GM12878 (cell line): Measurements from ENCODE around the gene GRIK3. TPM values are rescaled to one million over a fixed set of nuclear protein-coding genes. Genes with fewer than 3 reads are reported as not detected.

Experiments
- ATAC-seq: fragments of 200-7000 bp; cut with Tn5 transposase; 3 replicates; pipeline ENCODE4 v1.9.1; 2020; ENCODE audit warnings: mild to moderate bottlenecking, moderate library complexity
- BruUV-seq: library from RNA; stranded (reverse); fragments of 400-500 nt; replicated peaks from 2 replicates; lab custom pipeline; 2021; lab: Mats Ljungman, UMichigan
- CTCF ChIA-PET: fragments of 300-600 bp; sonication (Branson Sonifier 250); formaldehyde crosslinking; extraction: SDS; loops from one replicate; lab custom pipeline; 2021; ENCODE audit warnings: inconsistent platforms; lab: Yijun Ruan, JAX
- POLR2A ChIA-PET: fragments of 350-600 bp; formaldehyde crosslinking; extraction: SDS; loops from one replicate; lab custom pipeline; 2021; ENCODE audit warnings: inconsistent platforms; lab: Charles Lee
- RAD21 ChIA-PET: fragments of 300-600 bp; sonication (Branson Sonifier 250); formaldehyde crosslinking; loops from one replicate; lab custom pipeline; 2023; ENCODE audit warnings: antibody characterized with exemption; ENCODE audit not compliant: unreplicated experiment; lab: Charles Lee
- SMC1A ChIA-PET: fragments of 300-600 bp; sonication (Branson Sonifier 250); formaldehyde crosslinking; loops from one replicate; lab custom pipeline; 2023; ENCODE audit not compliant: unreplicated experiment, uncharacterized antibody; lab: Charles Lee
- DNase-seq: peaks from one replicate; pipeline ENCODE4 v3.0.0-alpha.2; 2011; ENCODE audit warnings: low read depth, low spot score
- FAIRE-seq: peaks from 3 replicates; lab custom pipeline; 2011; peaks lifted over from hg19 to GRCh38; lab: Jason Lieb, UNC
- H2AFZ ChIP-seq: 2 replicates; pipeline ENCODE4 v1.6.0; 2011; ENCODE audit warnings: low read depth, low read length, control low read depth; ENCODE audit not compliant: control insufficient read depth
- H3K27ac ChIP-seq: 2 replicates; pipeline ENCODE4 v1.5.1; 2011; ENCODE audit warnings: control low read depth; ENCODE audit not compliant: control insufficient read depth, insufficient read depth
- H3K27me3 ChIP-seq, 2 experiments: replicated peaks in 1 of 2; 2 replicates each; pipeline versions ENCODE4 v1.6.0 to v1.6.1; 2011; ENCODE audit warnings: low read length in 1 of 2; ENCODE audit not compliant: control insufficient read depth in 2 of 2, insufficient read depth in 2 of 2
- H3K36me3 ChIP-seq, 2 experiments: 2 replicates each; pipeline ENCODE4 v1.5.1; 2011; ENCODE audit warnings: low read length in 1 of 2; ENCODE audit not compliant: control insufficient read depth in 2 of 2, insufficient read depth in 2 of 2
- H3K4me1 ChIP-seq: 2 replicates; pipeline ENCODE4 v1.6.1; 2011; ENCODE audit warnings: mild to moderate bottlenecking, low read length, moderate library complexity, mixed read lengths; ENCODE audit not compliant: control insufficient read depth, insufficient read depth
- H3K4me2 ChIP-seq: 2 replicates; pipeline ENCODE4 v1.6.0; 2011; ENCODE audit warnings: control low read depth; ENCODE audit not compliant: control insufficient read depth, insufficient read depth
- H3K4me3 ChIP-seq: fragments of 200-600 bp; sonication (generic); 2 replicates; pipeline ENCODE4 v1.5.1; 2016
- H3K79me2 ChIP-seq: 2 replicates; pipeline ENCODE4 v1.6.0; 2011; ENCODE audit warnings: low read length; ENCODE audit not compliant: control insufficient read depth, insufficient read depth
- H3K9ac ChIP-seq: 2 replicates; pipeline ENCODE4 v1.8.0; 2011; ENCODE audit warnings: low read length, control low read depth, mixed read lengths; ENCODE audit not compliant: control insufficient read depth, insufficient read depth
- H3K9me3 ChIP-seq: replicated peaks from 3 replicates; pipeline ENCODE4 v1.5.1; 2011; ENCODE audit warnings: mild to moderate bottlenecking, low read length; ENCODE audit not compliant: control insufficient read depth, insufficient read depth
- H4K20me1 ChIP-seq: 2 replicates; pipeline ENCODE4 v1.6.0; 2011; ENCODE audit not compliant: control insufficient read depth, insufficient read depth
- ATF7 ChIP-seq: fragments of 450-650 bp; IDR thresholded peaks from 2 replicates; pipeline ENCODE4 v1.6.1; 2016; ENCODE audit warnings: low read depth, mild to moderate bottlenecking
- BACH1 ChIP-seq: fragments of 450-650 bp; IDR thresholded peaks from 2 replicates; pipeline ENCODE4 v1.6.1; 2017; ENCODE audit warnings: mild to moderate bottlenecking, borderline replicate concordance
- BCL3 ChIP-seq: IDR thresholded peaks from 2 replicates; pipeline ENCODE4 v1.6.1; 2011; ENCODE audit warnings: borderline replicate concordance, low read depth, mild to moderate bottlenecking, moderate library complexity, low read length; ENCODE audit not compliant: insufficient read depth, poor library complexity, severe bottlenecking
- FOXK2 ChIP-seq: fragments of 450-650 bp; IDR thresholded peaks from 2 replicates; pipeline ENCODE4 v1.6.1; 2017; ENCODE audit warnings: mild to moderate bottlenecking, moderate library complexity
- FOXM1 ChIP-seq: IDR thresholded peaks from 2 replicates; pipeline ENCODE4 v1.6.1; 2012; ENCODE audit warnings: low read depth, mild to moderate bottlenecking, inconsistent platforms, low read length, moderate library complexity
- RAD51 ChIP-seq: fragments of 450-650 bp; IDR thresholded peaks from 2 replicates; pipeline ENCODE4 v1.6.1; 2016; ENCODE audit warnings: moderate library complexity, mild to moderate bottlenecking, inconsistent platforms
- RB1 ChIP-seq: fragments of 450-650 bp; formaldehyde crosslinking; IDR thresholded peaks from 2 replicates; pipeline ENCODE4 v1.6.1; 2017; ENCODE audit warnings: mild to moderate bottlenecking, borderline replicate concordance
- RFX5 ChIP-seq: IDR thresholded peaks from 2 replicates; pipeline ENCODE4 v1.6.1; 2011; ENCODE audit warnings: low read depth, low read length, improper control_type of control experiment
- SRF ChIP-seq, 2 experiments: IDR thresholded peaks; 2 replicates each; pipeline ENCODE4 v1.6.1; 2011; ENCODE audit warnings: low read depth in 2 of 2, low read length in 2 of 2, mild to moderate bottlenecking in 1 of 2, moderate library complexity in 1 of 2
- SUZ12 ChIP-seq: fragments of 200-600 bp; sonication (generic); IDR thresholded peaks from one replicate; pipeline ENCODE4 v1.6.1; 2018; ENCODE audit warnings: antibody characterized with exemption, mild to moderate bottlenecking; ENCODE audit not compliant: unreplicated experiment
- TCF3 ChIP-seq: IDR thresholded peaks from 2 replicates; pipeline ENCODE4 v1.6.1; 2012; ENCODE audit warnings: low read depth, mild to moderate bottlenecking, low read length, borderline replicate concordance; ENCODE audit not compliant: insufficient read depth
- TCF7 ChIP-seq: IDR thresholded peaks from 2 replicates; pipeline ENCODE4 v1.6.1; 2014; ENCODE audit warnings: antibody characterized with exemption, borderline replicate concordance
- YBX1 ChIP-seq: fragments of 450-650 bp; IDR thresholded peaks from 2 replicates; pipeline ENCODE4 v1.6.1; 2016; ENCODE audit warnings: antibody characterized with exemption
- WGBS: methylation state at CpG from one replicate; pipeline ENCODE4 v1.1.6; 2016; ENCODE audit warnings: low lambda C conversion rate; ENCODE audit not compliant: insufficient replicate concordance, insufficient coverage; ENCODE audit errors: missing lambda C conversion rate; 5-methylcytosine and 5-hydroxymethylcytosine counted together
- in situ Hi-C: fragments of 300-500 bp; cut with MboI; formaldehyde crosslinking; loops from 9 replicates; pipeline ENCODE4 v1.14.3; 2018; ENCODE audit warnings: mixed read lengths
- intact Hi-C: fragments of 100-400 bp; cut with micrococcal nuclease; formaldehyde crosslinking; loops from one replicate; pipeline ENCODE4 v1.14.2; 2022; ENCODE audit not compliant: unreplicated experiment
- polyA plus RNA-seq, 11 experiments: library from polyadenylated mRNA; depleted of rRNA in 4 of 11; unstranded in 6 of 11; stranded (reverse) in 5 of 11; fragments of >200 nt; fragmentation: Nextera tagmentation in 4 of 11; fragmentation: Illumina TruSeq in 1 of 11; extraction: Ambion mirVana in 4 of 11; extraction: Trizol in 1 of 11; gene quantifications; 1 replicate in 1 of 11; 2 replicates in 10 of 11; pipeline versions ENCODE4 v1.2.1 to v1.2.3, GENCODE V29; 2011 to 2016; ENCODE audit warnings: inconsistent platforms in 2 of 11, missing spikeins in 2 of 11, low read depth in 1 of 11
- total RNA-seq, 4 experiments: library from RNA; depleted of rRNA in 3 of 4; stranded (reverse); fragments of >200 nt in 3 of 4; fragmentation: Illumina TruSeq in 1 of 4; extraction: Trizol in 1 of 4; gene quantifications; 2 replicates each; pipeline versions ENCODE4 v1.2.1 to v1.2.3, GENCODE V29; 2013 to 2021
- TF ChIP-seq, protein P1 (sequence below): fragments of 450-650 bp; IDR thresholded peaks from 2 replicates; pipeline ENCODE4 v1.6.1; 2017; ENCODE audit warnings: antibody characterized with exemption, mild to moderate bottlenecking, moderate library complexity

Gene GRIK3
- total and polyA plus RNA-seq, 10 of the 15 experiments (the other 5 are each of a cell fraction or from before 2014, with no cell fraction given): not detected

DNA sequence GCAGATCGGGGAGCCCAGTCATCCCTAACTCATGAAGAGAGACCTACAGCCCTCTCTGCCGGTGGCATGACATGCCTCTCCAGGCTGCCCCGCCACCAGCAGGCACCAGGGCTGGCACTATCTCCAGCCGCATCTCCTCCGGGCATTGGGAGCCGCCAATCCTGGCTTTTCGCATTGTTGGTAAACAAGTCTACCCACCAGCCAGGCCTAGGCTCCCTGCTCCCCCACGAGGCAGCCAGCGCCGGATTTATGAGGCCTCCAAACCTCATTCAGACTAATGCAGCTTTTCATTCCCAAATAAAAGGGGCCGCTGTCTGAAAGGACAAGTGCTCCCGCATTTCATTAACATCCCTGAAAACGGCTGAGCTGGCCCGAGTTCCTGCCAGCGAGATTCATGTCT is 3.4 kb upstream of the GRIK3 start:
- no peak overlapping the region for H2AFZ ChIP-seq
- H3K9me3 ChIP-seq: no peaks in the 10 kb centered on the region
- no peak overlapping the region for H3K9ac ChIP-seq
- ATAC-seq (no peak), FAIRE-seq (no peak), DNase-seq (no peak)
- H3K36me3 ChIP-seq: no peaks in the 10 kb centered on the region
- intact Hi-C loops: no loop called here
- no TSS peak for BruUV-seq
- POLR2A ChIA-PET: no interaction called here
- TF ChIP-seq RAD51: no peak
- TF ChIP-seq YBX1: no peak
- no peak for TF ChIP-seq SUZ12
- TF ChIP-seq TCF3: no peak
- no peak for TF ChIP-seq FOXK2
- no peak for TF ChIP-seq RFX5
- no peak for TF ChIP-seq BACH1
- TF ChIP-seq, protein P1, sequence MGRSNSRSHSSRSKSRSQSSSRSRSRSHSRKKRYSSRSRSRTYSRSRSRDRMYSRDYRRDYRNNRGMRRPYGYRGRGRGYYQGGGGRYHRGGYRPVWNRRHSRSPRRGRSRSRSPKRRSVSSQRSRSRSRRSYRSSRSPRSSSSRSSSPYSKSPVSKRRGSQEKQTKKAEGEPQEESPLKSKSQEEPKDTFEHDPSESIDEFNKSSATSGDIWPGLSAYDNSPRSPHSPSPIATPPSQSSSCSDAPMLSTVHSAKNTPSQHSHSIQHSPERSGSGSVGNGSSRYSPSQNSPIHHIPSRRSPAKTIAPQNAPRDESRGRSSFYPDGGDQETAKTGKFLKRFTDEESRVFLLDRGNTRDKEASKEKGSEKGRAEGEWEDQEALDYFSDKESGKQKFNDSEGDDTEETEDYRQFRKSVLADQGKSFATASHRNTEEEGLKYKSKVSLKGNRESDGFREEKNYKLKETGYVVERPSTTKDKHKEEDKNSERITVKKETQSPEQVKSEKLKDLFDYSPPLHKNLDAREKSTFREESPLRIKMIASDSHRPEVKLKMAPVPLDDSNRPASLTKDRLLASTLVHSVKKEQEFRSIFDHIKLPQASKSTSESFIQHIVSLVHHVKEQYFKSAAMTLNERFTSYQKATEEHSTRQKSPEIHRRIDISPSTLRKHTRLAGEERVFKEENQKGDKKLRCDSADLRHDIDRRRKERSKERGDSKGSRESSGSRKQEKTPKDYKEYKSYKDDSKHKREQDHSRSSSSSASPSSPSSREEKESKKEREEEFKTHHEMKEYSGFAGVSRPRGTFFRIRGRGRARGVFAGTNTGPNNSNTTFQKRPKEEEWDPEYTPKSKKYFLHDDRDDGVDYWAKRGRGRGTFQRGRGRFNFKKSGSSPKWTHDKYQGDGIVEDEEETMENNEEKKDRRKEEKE: no peak
- TF ChIP-seq ATF7: no peak
- TF ChIP-seq BCL3: no peak
- no peak for TF ChIP-seq RB1
- TF ChIP-seq SRF (IDR thresholded peaks at IDR 0.05; ENCODE audit: low read depth in 2 of 2, low read length in 2 of 2): no peak
- TF ChIP-seq TCF7: no peak
- TF ChIP-seq FOXM1: no peak
- H3K27me3 ChIP-seq: peaks cover 3 to 11% of the 10 kb centered on the region in 2 experiments; a peak in 3 of 4 replicates
- H4K20me1 ChIP-seq: no peaks in the 10 kb centered on the region
- no peaks in the 10 kb centered on the region for H3K79me2 ChIP-seq
- RAD21 ChIA-PET: no interaction called here
- SMC1A ChIA-PET: no interaction called here
- H3K4me1 ChIP-seq: no peaks in the 10 kb centered on the region
- CTCF ChIA-PET: no interaction called here
- 19% methylated on average over 15 of the region's 15 CpGs for WGBS
- H3K4me2 ChIP-seq: no peak overlapping the region
- in situ Hi-C loops: no loop called here
- H3K4me3 ChIP-seq: no peak overlapping the region
- no peak overlapping the region for H3K27ac ChIP-seq
